NCI-H1092 treated with DMSO at 0.1 percent for 48 hours (cell line): Measurements from ENCODE around the gene COMTD1.
A peak's percentile ranks its signal among the peaks of the same experiment; 100 is the strongest.
"Not testable (repeated sequence)": the region's sequence is repeated elsewhere in the genome, so short reads cannot be mapped to it uniquely, and the experiment has no call there.

Experiments used
- DNase-seq: peaks from one replicate; lab custom pipeline; 2025; lab: John Stamatoyannopoulos, UW

Gene COMTD1

GRCh38 chr10:75221492-75221891 lies 14.3 kb downstream of the COMTD1 start:
- DNase-seq = not testable (repeated sequence)

- DNase-seq = no peak
Observed at GRCh38 chr10:75220274-75220673, 15.5 kb downstream of the COMTD1 start.

- DNase-seq = no peak
Observed at GRCh38 chr10:75212343-75212742, 23.4 kb downstream of the COMTD1 start.

GRCh38 chr10:75211007-75211691 lies 24.6 kb downstream of the COMTD1 start:
- DNase-seq = no peak

- peak; percentile 77 for DNase-seq
Observed at GRCh38 chr10:75210282-75211006, 25.3 kb downstream of the COMTD1 start, which contains the start of gene VDAC2. VDAC2 (plus strand) TSS chr10:75210796; CDS start chr10:75211159, 363 bp downstream.

- DNase-seq = peak; percentile 74
Observed at GRCh38 chr10:75209921-75210281, 25.9 kb downstream of the COMTD1 start.

GRCh38 chr10:75209086-75209920 lies 26.5 kb downstream of the COMTD1 start:
- DNase-seq = no peak

GRCh38 chr10:75208181-75208580 lies 27.6 kb downstream of the COMTD1 start:
- DNase-seq = no peak

- no peak for DNase-seq
Observed at GRCh38 chr10:75207857-75208144, 28.0 kb downstream of the COMTD1 start.

- no peak for DNase-seq
Observed at GRCh38 chr10:75207079-75207856, 28.5 kb downstream of the COMTD1 start.

GRCh38 chr10:75206638-75207037 lies 29.1 kb downstream of the COMTD1 start:
- DNase-seq = not testable (repeated sequence)

GRCh38 chr10:75205908-75206307 lies 29.8 kb downstream of the COMTD1 start:
- DNase-seq = no peak

GRCh38 chr10:75203724-75204123 lies 32.0 kb downstream of the COMTD1 start:
- no peak for DNase-seq

- not testable (repeated sequence) for DNase-seq
Observed at GRCh38 chr10:75203046-75203620, 32.6 kb downstream of the COMTD1 start.

- DNase-seq = no peak
Observed at GRCh38 chr10:75202321-75203045, 33.3 kb downstream of the COMTD1 start.

- no peak for DNase-seq
Observed at GRCh38 chr10:75201793-75202307, 33.9 kb downstream of the COMTD1 start.

GRCh38 chr10:75199949-75200348 lies 35.8 kb downstream of the COMTD1 start:
- not testable (repeated sequence) for DNase-seq

- DNase-seq = no peak
Observed at GRCh38 chr10:75197906-75198305, 37.9 kb downstream of the COMTD1 start.

GRCh38 chr10:75197066-75197465 lies 38.7 kb downstream of the COMTD1 start:
- DNase-seq = no peak

GRCh38 chr10:75195035-75195763 lies 40.6 kb downstream of the COMTD1 start:
- no peak for DNase-seq
